Transverse colon (tissue), 4 donors: ENCODE results near the gene MRTO4. TPM values are rescaled to one million over a fixed set of nuclear protein-coding genes. Genes with fewer than 3 reads are reported as not detected.

Experiments
- DNase-seq: peaks from one replicate; pipeline ENCODE4 v3.0.0-alpha.2; 2019
- H3K27ac ChIP-seq, 4 donors: fragments of 200-600 bp; sonication (generic); 2 replicates each; pipeline ENCODE4 v1.5.1; 2016 to 2018; ENCODE audit warnings: inconsistent platforms in 4 of 4
- H3K27me3 ChIP-seq: fragments of 200-600 bp; sonication (generic); 2 replicates; pipeline ENCODE4 v1.5.1; 2017; ENCODE audit warnings: inconsistent platforms
- H3K36me3 ChIP-seq, 4 donors: fragments of 200-600 bp; sonication (generic); 2 replicates each; pipeline ENCODE4 v1.5.1; 2017 to 2019; ENCODE audit warnings: inconsistent platforms in 4 of 4
- H3K4me1 ChIP-seq, 4 donors: fragments of 200-600 bp; sonication (generic); 2 replicates each; pipeline ENCODE4 v1.5.1; 2017 to 2020; ENCODE audit warnings: inconsistent platforms in 4 of 4
- H3K4me3 ChIP-seq, 4 donors: fragments of 200-600 bp; sonication (generic); 1 replicate in 1 of 4; 2 replicates in 3 of 4; pipeline versions ENCODE4 v1.5.1 to v1.6.1; 2017 to 2019; ENCODE audit warnings: inconsistent platforms in 4 of 4
- H3K9me3 ChIP-seq, 2 donors: fragments of 200-600 bp; sonication (generic); 2 replicates each; pipeline ENCODE4 v1.5.1; 2017 to 2019; ENCODE audit warnings: inconsistent platforms in 2 of 2
- CTCF ChIP-seq, 5 experiments: fragments of 200-600 bp in 3 of 5; fragments of 450-650 bp in 2 of 5; sonication (generic) in 3 of 5; IDR thresholded peaks; 1 replicate in 2 of 5; 2 replicates in 3 of 5; pipeline ENCODE4 v1.5.1; 2016 to 2017; ENCODE audit warnings: antibody characterized with exemption in 5 of 5, inconsistent platforms in 3 of 5, mild to moderate bottlenecking in 2 of 5, moderate library complexity in 1 of 5
- EP300 ChIP-seq: sonication (generic); formaldehyde crosslinking; IDR thresholded peaks from one replicate; pipeline ENCODE4 v1.6.1; 2017; ENCODE audit warnings: antibody characterized with exemption, low read depth
- POLR2A ChIP-seq: fragments of 450-650 bp; IDR thresholded peaks from one replicate; pipeline ENCODE4 v1.6.1; 2016; ENCODE audit warnings: antibody characterized with exemption, mild to moderate bottlenecking, moderate library complexity
- POLR2AphosphoS5 ChIP-seq, 3 donors: sonication (generic); formaldehyde crosslinking; IDR thresholded peaks; one replicate each; pipeline ENCODE4 v1.6.1; 2016; ENCODE audit warnings: antibody characterized with exemption in 3 of 3
- WGBS, 2 donors: methylation state at CpG; one replicate each; pipeline ENCODE4 v1.1.5; 2018; ENCODE audit warnings: low coverage in 1 of 2; 5-methylcytosine and 5-hydroxymethylcytosine counted together
- in situ Hi-C, 4 donors: fragments of 200-750 bp; cut with MboI; loops; one replicate each; pipeline versions ENCODE4 v1.15.0 to v1.15.1; 2017; ENCODE audit warnings: low sequenced_read_pairs in 3 of 4, low pct_ligation_motif_present in 1 of 4, low pct_unique_long_range_greater_than_20kb in 1 of 4
- intact Hi-C: fragments of 100-400 bp; cut with DNase I; formaldehyde crosslinking; loops from one replicate; pipeline ENCODE4 v1.15.1; 2023; ENCODE audit warnings: low total_unique reads
- small RNA-seq, 4 donors: library from RNA; depleted of rRNA; stranded (forward); fragments of <200 nt; gene quantifications; one replicate each; pipeline ENCODE3, GENCODE V24; 2016
- total RNA-seq, 4 donors: library from RNA; depleted of rRNA; stranded (reverse); fragments of >200 nt; gene quantifications; one replicate each; pipeline ENCODE4 v1.1.0, GENCODE V29; 2016

The MRTO4 gene
- total RNA-seq, 4 donors from 2014 or later: 4.9 to 10.8 (median 8.7) TPM

DNA sequence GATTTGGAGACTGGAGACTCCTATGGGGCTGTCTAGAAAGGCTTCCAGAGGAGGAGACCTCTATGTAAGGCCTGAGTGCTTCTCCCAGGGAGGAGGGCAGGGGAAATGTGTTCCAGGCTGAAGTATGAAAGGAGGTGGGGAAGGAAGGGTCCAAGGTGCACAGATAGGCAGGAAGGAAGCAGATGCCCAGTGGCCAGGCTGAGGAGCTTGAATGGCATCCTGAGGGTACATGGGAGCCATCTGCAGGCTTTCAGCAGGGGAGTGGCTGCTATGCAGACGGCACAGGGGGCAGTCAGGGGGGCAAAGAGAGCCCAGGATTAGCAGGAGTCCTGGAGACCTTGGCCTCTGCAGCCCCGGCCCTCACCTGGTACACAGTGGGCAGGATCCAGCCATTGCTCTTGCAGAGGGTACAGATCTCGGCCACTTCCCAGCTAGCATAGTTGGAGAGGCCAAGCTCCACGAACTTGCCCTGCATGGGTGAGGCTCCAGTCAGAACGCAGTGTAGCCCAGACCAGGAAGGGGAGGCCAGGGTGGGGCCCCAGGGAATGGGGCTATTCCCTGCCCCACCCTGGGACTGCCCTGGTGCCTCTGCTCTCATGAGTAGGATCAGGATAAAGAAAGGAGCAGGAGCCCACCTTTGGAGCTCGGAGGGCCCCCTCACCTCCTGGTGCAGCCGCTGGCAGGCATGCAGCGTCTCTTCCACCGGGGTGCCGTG lies 56.3 kb downstream of the MRTO4 start:
- in situ Hi-C loops (no loop called here), intact Hi-C loops (no loop called here)
- Histone ChIP-seq H3K4me1 (peaks cover 9 to 39% (median 36%) of the 10 kb centered on the region in 4 donors), H3K4me3 (no peak overlapping the region), H3K36me3 (peaks cover 0 to 36% (median 15%) of the 10 kb centered on the region in 4 donors), H3K27me3 (no peaks in the 10 kb centered on the region), H3K27ac (peak overlapping the region; percentile 71 to 81 (median 76)), H3K9me3 (no peaks in the 10 kb centered on the region)
- WGBS, 2 donors: 76 to 77% methylated on average over 4 to 10 of the region's 10 CpGs
- DNase-seq: peak; percentile 87
- peak; percentile 29 for TF ChIP-seq POLR2A
- peak in 1 of 3 donors; percentile 44 for TF ChIP-seq POLR2AphosphoS5 (IDR thresholded peaks at IDR 0.05)
- no peak for TF ChIP-seq EP300

DNA sequence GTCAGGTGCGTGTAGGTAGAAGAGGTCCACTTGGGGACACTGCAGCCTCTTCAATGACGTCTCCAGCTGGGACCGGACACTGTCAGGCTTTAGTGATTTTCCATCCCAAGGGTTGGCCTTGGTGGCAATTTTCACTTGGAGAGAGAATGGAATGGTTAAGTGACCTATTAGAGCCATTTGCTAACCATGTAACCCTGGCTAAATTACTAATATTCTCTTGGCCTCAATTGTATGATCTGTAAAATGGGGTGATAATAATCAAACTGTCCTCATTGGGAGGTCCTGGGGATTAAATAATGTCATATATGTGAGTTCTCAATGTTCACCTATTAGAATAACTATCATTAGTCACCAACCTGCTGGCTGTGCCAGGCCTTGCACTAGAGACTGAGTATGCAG lies 56.9 kb downstream of the MRTO4 start:
- in situ Hi-C loops (no loop called here), intact Hi-C loops (no loop called here)
- no peaks in the 10 kb centered on the region for H3K9me3 ChIP-seq
- peaks cover 14 to 44% (median 42%) of the 10 kb centered on the region in 4 donors for H3K4me1 ChIP-seq
- WGBS, 2 donors: 84 to 93% methylated on average over 3 of the region's 3 CpGs
- no peak for DNase-seq
- no peak for TF ChIP-seq POLR2AphosphoS5 (IDR thresholded peaks at IDR 0.05)
- TF ChIP-seq EP300: no peak
- no peak for TF ChIP-seq POLR2A
- TF ChIP-seq CTCF (IDR thresholded peaks at IDR 0.05): no peak
- H3K4me3 ChIP-seq: no peak overlapping the region
- peaks cover 0 to 31% (median 13%) of the 10 kb centered on the region in 4 donors for H3K36me3 ChIP-seq
- peak overlapping the region; percentile 71 to 81 (median 76) for H3K27ac ChIP-seq
- H3K27me3 ChIP-seq: no peaks in the 10 kb centered on the region

- in situ Hi-C loops: no loop called here
- TF ChIP-seq CTCF (IDR thresholded peaks at IDR 0.05) (no peak), POLR2A (no peak), POLR2AphosphoS5 (IDR thresholded peaks at IDR 0.05) (no peak), EP300 (no peak)
- Histone ChIP-seq H3K36me3 (peaks cover 0 to 23% (median 9%) of the 10 kb centered on the region in 4 donors), H3K4me3 (no peak overlapping the region), H3K9me3 (no peaks in the 10 kb centered on the region), H3K27me3 (no peaks in the 10 kb centered on the region), H3K27ac (peak overlapping the region in 3 of 4 donors; percentile 71 to 81 (median 74)), H3K4me1 (peaks cover 14 to 47% (median 44%) of the 10 kb centered on the region in 4 donors)
- 77 to 90% methylated on average over 3 to 6 of the region's 6 CpGs for WGBS, 2 donors
- intact Hi-C loops: no loop called here
- DNase-seq: no peak
These were observed 57.7 kb downstream of the MRTO4 start for GRCh38 chr1:19309123-19309813.

Small RNA genes within 50 kb of the gene (small RNA-seq; reads per million reads assigned to genes)
- gene RNU6-1099P: 0 reads per million in 4 donors

Other genes with a start within 250 kb of the MRTO4 start
- 100 to 1,000 TPM; 140 to 418 (median 223) TPM for gene UBR4, start 41.5 kb upstream of the MRTO4 start, total RNA-seq
- gene EMC1, start 281 bp upstream of the MRTO4 start, total RNA-seq: 10 to 100 TPM; 18.3 to 39.7 (median 32.6) TPM
- gene AKR7A3, start 37.0 kb downstream of the MRTO4 start, total RNA-seq: 100 to 1,000 TPM in 2 of 4 donors, 10 to 100 TPM in 2; 77.8 to 167 (median 102) TPM
- 100 to 1,000 TPM in 2 of 4 donors, 10 to 100 TPM in 2; 64.7 to 169 (median 112) TPM for gene AKR7A2, start 60.3 kb downstream of the MRTO4 start, total RNA-seq
- 10 to 100 TPM; 19.1 to 53.9 (median 35.3) TPM for gene SLC66A1, start 60.5 kb downstream of the MRTO4 start, total RNA-seq
- gene CAPZB, start 233.7 kb downstream of the MRTO4 start, total RNA-seq: 100 to 1,000 TPM; 127 to 404 (median 136) TPM